GM21360 (cell line): Measurements from ENCODE around the gene RNF223.
"Not testable (repeated sequence)": the region's sequence is repeated elsewhere in the genome, so short reads cannot be mapped to it uniquely, and the experiment has no call there.

ENCODE experiments used
- ATAC-seq: cut with Tn5 transposase; IDR thresholded peaks from one replicate; pipeline ENCODE4 v1.9.1; 2021; ENCODE audit warnings: mild to moderate bottlenecking, moderate library complexity; ENCODE audit not compliant: unreplicated experiment

The RNF223 gene

DNA sequence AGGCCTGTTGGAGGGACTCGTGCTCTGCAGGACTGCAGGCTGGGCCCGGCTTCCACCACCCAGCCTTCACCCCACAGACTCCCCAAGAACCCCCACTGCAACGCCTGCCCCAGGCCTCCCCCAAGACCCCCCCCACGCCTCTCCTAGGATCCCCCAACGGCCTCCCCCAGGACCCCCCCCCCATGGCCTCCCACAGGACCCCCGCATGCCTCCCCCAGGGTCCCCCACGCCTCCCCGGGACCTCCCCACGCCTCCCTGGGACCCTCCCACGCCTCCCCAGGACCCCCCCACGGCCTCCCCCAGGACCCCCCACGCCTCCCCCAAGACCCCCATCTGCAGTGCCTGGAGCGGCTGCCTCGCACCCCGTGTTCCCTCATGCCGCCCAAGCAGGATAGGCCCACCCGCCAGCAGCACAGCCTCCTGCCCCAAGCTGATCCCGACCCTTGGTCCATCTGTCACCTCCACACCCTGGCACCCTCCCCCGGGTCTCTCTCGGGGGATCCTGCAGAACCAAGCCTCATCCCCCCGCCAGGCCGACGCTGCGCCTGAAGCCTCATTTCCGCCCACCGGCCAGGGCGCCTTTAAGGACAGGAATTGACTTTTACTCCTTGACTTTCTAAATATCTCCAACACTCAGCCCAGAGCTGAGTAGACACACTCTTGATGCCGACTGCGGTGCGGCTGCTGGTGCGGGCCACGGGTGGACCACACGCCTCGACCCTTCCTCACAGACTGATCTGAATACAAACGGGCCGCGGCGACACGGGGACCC, 14.1 kb upstream of the RNF223 start:
- ATAC-seq = no peak

DNA sequence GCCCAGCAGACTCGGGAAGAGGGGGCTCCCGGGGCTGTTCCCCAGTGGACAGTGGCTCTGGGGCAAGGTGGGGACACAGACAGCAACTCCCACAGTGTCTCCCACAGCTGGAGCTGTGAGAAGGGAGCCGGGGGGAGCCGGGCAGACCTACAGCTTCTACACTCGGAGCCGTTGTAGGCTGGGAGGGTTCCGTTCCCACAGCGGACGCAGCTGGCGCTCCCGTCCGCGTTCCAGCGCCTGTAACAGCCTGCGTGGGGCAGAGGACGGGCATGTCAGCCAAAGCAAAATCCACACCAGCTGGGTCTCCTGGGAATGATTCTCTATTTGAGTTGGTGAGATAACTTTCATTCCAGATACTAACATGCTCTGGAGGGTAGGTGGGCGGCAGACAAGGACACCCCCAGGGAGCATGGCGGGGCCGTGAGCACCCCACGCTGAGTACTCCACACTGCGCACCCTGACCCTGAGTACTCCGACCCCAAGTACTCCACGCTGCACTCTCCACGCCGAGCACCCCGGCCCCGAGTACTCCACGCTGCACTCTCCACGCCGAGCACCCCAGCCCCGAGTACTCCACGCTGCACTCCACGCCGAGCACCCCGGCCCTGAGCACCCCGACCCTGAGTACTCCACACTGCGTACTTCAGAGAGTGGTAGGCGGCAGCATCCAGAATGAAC, 13.4 kb upstream of the RNF223 start:
- no peak for ATAC-seq

DNA sequence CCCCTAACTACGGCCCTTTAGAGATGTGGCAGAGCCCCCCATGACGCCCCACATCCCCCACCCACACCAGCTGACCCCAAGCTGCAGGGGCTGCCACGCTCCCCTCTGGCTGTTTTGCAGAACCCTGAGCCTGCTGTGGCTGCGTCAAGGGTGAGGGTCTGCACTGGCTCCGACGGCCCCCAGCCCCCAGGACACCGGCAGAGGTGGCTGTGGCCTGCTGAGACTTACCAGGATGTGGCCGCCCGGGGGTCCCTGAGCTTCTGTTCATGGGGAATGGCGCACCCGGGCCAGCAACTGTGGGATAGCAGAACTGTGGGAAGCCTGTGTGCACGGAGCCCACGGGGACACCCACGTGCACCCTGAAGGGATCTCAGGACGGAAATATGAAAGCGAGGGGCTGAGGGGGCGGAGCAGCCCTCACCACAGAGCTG, 12.8 kb upstream of the RNF223 start:
- ATAC-seq = no peak

DNA sequence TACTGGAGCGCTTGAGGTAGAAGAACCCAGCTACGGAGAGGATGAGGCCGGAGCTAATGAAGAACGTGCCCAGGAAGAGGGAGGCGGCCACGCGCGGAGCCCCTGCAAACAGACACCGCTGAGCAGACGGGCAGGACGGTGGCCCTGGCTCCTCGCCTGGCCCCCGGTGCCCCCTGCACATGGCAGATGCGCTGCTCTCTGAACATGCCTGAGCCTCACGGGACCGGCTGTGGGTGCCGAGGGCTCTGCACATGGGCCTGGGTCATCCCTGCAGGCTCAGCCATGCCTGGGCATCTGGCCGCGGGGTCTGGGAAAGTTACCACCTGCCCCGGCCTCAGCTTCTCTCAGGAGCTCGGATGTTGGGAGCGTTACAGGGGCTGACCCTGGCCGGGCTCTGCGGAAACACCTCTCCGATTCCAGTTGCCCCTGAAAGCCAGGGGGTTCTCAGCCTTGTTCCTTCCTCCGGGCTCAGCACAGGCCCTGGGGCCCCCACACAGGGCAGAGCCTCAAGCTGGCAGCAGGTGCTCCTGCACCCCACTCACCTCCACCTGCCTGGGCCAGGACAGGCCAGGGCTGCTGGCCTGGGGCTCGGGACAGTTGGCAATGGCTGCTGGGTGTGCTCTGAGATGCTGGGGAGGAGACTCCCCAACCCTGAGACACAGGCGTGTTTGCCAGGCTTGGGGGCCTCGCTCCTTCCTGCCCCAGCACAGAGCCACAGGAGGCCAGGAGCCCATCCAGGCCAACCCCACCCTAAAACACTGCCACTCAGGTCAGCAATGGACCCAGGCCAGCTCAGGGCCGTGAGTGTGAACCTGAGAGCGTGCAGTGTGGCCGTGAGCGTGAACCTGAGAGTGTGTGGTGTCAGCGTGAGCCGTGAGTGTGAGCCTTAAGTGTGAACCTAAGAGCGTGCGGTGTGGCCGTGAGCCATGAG, 12.1 kb upstream of the RNF223 start:
- ATAC-seq = no peak

DNA sequence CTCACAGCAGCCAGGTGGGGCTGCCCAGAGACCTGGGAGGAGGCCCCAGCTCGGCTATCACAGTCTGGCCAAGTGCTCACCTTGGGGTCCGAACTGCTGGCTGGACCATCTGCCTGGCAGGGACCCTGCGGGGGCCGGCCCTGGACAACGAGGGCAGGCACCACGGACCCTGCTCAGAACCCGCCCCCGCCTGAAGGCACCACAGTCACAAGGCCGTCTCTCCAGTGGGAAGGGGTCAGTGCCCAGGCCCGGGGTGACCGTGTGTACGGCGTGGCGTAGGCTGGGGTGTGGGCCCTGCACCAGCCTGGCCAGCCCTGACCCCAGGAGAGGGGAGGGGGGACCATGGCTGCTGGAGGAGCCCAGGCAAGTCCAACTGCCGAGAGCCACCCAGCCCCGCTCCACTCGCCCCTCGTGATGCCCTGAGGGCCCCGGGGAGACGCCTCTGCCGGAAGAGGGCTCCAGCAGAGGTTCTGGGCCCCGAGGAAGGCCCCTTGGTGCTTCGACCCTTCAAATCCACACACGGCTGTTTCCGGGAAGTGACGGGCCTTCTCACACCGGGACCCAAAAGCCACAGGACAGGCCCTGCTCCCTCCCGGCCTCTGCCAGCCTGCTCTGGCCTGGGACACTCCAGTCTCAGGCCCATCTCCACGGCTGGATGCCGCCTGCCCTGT, 11.2 kb upstream of the RNF223 start:
- no peak for ATAC-seq

DNA sequence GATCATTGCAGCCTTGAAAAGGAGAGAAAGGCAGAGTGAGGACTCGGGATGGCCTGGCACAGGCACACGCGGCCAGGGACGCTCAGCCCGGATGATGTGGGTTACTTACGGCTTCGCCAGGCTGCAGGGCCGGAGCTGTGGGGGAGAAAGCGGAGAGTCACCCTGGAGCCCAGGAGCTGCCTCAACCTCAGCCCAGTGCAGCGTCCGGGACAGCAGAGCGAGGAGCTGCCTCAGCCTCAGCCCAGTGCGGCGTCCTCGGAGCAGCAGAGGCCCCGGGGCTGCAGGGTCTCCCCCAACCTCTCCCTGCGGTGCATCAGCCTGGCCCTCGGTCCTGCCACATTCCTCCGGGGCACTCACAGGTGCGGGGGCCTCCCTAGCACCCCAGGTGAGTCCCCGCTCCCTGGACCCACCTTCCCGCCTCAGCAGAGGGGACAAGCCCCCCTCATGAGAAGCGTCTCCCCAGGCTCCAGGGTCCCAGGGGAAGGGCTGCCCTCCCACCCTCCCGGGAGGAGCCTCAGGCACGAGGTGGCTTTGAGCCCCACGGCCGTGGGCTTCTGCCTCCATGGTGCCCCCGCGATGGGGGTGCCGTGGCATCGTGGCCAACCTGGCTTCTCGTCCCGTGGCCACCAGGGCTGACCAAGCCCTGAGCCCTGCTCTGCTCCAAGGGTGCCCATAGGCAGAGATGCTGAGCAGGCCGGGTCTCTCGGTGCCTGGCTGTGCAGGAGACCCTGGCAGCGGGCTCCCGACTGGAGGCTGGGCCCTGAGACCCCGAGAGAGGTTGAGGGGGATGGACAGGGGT, 10.5 kb upstream of the RNF223 start:
- ATAC-seq = no peak

DNA sequence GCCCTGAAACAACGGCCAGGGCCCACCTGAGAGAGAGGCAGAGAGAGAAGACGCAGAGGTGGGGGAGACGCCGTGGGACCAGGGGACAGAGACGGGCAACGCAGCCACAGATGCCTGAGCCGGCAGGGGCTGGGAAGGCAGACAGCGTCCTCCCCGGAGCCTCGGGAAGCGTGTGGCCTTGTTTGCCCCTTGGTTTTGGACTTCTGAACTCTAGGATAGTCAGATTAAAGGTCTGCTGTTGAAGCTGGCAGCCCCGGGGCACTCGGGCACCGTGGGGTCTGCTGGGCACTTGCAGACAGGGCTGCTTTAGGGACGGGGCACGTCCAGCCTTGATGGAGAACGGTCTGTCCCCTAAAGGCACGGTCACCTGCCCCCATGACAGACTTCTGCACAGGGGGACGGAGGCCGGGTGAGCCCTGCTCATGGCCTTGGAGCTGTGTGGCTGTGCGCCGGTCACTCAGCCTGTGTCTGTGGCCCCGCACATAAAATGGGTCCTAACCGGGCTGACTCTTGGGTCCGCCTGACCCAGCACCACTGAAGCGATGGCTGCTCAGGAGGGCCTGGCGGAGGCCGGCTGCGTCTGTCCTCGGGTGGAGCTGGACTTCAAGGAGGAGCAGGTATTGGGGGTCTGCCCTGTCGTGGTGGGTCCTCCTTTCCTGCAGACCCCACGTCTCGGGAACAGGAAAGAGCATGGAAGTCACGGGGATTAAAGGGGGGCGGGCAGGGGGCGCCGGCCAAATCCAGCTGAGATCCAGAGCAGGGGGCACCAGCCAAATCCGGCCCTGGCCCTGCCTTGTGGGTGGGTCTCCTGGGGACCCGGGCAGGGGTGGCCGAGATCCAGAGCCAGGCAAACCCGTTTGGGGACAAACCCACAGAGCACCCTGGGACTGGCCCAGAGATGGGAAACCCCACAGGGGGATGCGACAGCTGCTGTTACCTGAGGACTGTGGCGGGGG, 9.6 kb upstream of the RNF223 start:
- ATAC-seq = no peak

DNA sequence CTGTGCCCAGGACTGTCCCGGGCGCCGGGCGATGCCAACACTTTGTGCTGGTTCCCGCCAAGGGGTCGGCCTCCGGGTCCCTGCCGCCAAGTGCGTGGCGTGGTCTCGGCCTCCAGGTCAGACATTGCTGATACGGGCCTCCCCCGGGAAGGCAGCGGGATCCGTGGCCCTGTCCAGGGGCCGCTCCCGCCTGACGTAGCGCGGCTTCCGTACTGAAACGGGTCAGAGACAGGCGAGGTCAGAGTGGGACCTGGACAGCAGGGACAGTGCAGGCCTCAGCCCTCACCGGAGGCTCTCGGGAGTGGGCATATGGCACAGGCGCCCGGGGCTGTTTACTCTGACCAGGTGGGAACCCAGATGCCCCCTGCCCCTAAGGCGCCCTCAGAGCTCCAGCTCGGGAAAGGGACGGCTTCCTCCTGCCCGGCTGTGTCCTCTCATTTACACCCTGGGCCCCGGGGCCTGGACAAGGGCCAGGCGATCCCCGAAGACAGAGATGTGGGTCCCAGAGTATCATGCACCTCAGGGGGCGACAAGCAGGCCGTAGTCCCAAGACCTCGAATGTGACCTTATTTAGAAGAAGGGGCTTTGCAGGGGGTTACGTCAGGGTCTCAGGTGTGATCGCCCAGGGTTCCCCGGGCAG, 8.8 kb upstream of the RNF223 start:
- ATAC-seq = no peak

DNA sequence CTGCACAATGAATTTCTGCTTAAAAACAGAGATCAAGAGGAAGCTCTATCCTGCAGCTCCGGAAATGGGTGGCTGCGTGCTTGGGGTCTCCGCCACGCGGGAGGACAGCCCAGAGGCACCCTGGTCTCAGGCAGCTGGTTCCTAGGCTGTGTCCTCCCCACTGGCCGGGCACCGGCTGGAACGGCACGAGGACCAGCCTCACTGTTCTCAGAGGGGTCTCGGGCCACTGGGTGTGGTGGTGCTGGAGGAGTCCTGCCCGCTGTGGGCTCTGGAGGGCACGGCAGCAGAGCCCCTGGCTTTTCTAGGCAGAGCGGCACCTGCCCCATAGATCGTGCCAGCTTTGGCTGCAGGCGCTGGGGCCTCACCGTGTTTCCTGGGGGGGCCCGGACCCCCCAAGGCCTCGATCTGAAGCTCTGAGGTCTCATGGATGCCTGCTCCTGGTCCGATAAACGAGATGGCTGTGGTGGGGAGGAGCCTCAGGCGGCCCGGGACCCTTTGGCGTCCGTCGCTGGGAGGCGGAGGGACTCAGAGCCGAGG, 8.2 kb upstream of the RNF223 start:
- no peak for ATAC-seq

DNA sequence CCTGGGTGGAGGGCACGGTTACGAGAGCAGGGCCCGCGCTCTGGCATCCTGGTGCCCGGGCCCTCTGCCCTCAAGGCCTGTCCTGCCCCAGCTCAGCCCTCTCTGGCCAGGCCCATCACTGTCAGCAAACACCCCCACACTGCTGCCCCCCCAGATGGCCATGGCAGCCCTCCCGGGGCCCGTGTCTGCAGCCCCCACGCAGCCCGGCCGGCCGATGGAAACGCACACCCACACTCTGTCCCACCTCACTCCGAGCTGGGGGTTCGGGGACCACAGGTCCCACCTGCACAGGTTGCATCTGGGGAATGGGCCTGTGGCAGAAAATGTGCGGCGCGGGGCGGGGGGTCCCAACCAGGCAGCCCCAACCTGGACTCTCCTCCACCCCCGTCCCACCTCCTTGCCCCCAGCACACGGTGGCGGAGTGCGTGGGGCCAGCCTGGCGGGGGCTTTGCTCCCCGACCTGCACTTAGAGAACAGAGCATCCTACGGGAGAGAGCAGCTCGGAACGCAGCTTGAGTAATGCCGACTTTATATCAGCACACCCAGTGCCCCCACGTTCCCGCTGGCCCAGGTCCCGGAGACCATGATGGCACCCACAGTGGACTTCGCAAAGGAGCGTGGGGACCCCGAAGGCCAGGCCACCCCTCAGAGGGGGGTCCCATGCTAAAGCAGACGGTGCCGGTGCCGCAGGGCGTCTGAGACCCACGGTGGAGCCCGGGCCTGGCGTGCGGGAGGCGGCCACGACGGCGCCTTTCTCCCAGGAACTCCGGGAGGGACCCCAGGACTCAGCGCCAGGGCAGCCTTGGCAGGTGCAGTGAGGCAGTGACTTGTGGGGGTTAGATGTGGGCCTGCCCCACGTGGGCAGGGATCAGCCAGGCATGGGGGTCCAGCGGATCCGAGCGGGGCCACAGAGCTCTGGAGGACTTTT, 7.5 kb upstream of the RNF223 start:
- no peak for ATAC-seq

DNA sequence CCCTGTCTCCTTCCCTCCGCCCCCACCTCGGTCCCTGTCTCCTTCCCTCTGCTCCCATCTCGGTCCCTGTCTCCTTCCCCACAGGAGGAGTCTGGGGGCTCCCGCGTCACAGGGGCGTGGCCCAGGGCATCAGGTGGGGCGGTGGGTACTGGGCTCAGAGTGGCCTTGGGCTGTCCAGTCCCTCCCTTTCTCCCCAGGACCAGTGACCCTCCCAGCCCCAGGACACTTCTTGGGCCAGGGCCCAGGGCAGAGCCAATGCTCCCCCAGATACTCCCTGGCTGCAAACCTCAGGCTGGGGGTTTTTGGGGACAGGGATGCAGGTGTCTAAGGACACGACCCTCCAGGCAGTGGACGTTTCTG, 6.8 kb upstream of the RNF223 start:
- no peak for ATAC-seq

DNA sequence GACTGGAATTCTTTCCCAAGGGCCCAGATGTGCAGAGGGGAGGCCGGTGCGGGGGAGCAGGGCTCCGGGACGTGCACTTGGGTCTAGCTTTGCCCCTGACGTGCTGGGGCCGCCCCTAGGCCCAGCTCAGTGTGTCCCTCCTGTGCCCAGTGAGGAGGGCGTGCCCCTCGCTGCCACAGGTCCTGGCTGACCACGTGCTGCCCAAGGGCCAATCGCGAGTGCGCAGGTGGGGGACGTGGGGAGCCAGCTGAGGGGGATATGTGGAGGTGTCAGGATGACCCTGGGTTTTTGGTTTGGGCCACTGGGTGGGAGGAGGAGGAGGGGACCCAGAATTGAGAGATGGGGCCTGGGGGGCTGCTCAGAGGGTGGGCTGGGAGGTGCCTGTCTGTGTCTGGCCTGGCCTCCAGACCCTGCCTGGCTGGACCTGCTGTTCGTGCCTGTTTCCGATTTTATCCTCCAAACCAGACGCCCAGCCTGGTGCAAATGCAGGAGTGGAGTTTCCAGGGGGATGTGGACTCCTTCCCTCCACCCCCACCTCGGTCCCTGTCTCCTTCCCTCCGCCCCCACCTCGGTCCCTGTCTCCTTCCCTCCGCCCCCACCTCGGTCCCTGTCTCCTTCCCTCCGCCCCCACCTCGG, 6.1 kb upstream of the RNF223 start:
- no peak for ATAC-seq

DNA sequence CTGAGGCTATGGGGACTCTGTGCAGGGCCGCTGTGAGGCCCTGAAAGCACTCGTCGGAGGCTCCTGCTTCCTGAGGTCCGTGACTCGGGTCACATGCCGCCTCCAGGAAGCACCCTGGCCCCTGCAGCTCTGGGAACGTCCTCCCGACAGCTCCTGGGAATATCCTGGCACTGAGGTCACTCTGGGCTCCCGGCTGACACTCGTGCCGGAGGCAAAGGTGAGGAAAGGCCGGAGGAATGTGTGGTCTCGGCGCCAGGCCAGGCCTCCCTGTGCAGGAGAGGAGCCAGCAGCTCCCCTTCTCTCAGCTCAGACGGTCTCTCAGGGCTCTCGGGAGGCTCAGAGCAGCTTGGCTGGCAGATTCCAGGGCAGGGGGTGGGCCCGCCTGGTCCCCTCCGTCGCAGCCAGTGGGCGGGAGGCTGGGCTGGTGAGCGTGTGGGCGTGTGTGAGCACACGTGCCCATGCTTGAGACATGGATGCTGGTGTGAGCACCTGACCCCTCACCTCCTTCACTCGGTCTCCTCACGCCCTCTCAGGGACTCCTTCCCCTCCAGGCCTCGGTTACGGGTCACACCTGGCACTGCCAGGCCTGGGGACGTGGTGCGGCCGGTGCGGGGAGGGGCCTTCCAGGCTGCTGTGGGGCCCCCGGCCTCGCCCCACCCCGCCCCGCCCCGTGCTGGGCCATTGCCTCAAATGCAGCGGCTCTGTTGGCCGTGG, 5.5 kb upstream of the RNF223 start:
- no peak for ATAC-seq

DNA sequence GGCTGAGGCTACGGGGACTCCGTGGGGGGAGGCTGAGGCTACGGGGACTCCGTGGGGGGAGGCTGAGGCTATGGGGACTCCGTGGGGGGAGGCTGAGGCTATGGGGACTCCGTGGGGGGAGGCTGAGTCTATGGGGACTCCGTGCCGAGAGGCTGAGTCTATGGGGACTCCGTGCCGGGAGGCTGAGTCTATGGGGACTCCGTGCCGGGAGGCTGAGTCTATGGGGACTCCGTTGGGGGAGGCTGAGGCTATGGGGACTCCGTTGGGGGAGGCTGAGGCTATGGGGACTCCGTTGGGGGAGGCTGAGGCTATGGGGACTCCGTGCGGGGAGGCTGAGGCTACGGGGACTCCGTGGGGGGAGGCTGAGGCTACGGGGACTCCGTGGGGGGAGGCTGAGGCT, 3.3 kb upstream of the RNF223 start:
- ATAC-seq = not testable (repeated sequence)

DNA sequence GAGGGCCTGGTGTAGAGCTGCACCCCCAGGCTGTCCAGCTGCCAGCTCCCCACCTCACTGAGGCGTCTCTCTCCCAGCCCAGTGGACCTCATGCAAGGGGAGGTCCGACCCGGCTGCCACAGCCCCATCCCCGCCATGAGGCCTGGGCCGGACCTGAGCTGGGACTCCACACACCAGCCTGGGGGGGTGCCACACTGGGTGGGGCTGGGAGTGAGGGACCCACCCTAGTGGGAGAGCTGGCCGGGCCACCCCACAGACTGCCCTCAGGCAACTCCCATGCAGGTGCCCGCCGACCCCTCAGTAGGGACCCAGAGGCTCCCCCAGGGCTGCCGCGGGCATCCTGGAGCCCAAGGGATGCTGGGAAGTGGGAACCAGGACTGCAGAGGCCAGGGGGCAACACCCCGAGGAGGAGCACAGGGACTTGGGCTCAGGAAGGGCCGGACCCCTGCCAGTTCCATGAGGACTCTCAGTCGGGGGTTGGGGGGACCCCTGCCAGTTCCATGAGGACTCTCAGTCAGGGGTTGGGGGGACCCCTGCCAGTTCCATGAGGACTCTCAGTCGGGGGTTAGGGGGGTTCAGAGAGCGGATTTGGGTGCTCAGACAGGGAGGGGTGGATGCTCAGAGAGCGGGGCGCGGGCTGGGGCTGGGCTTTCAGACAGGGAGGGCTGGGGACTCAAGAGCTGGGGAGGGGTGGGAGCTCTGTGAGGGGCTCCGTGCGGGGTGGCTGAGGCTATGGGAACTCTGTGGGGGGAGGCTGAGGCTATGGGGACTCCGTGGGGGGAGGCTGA, 1.2 kb upstream of the RNF223 start:
- ATAC-seq = no peak
